Urinary bladder (tissue), 4 donors: ENCODE measurements around the gene KRTAP29-1. TPM values are rescaled to one million over a fixed set of nuclear protein-coding genes. Genes with fewer than 3 reads are reported as not detected.
"Not testable (repeated sequence)": the region's sequence is repeated elsewhere in the genome, so short reads cannot be mapped to it uniquely, and the experiment has no call there.

Experiments
- DNase-seq: peaks from one replicate; pipeline ENCODE4 v3.0.0-alpha.2; 2015; ENCODE audit errors: extremely low spot score
- H3K27ac ChIP-seq: one replicate; pipeline ENCODE4 v1.5.1; 2013; ENCODE audit warnings: low read depth, mild to moderate bottlenecking, moderate library complexity
- H3K36me3 ChIP-seq: one replicate; pipeline ENCODE4 v1.6.1; 2013; ENCODE audit warnings: mild to moderate bottlenecking, moderate library complexity; ENCODE audit not compliant: insufficient read depth
- H3K4me1 ChIP-seq: one replicate; pipeline ENCODE4 v1.6.1; 2013; ENCODE audit warnings: mild to moderate bottlenecking, moderate library complexity; ENCODE audit not compliant: insufficient read depth
- H3K4me3 ChIP-seq: one replicate; pipeline ENCODE4 v1.5.1; 2013; ENCODE audit warnings: low read depth, low read length
- WGBS: extraction: QIAGEN DNeasy Blood & Tissue Kit; methylation state at CpG from one replicate; pipeline ENCODE4 v1.1.7; 2013; 5-methylcytosine and 5-hydroxymethylcytosine counted together
- polyA plus RNA-seq: library from polyadenylated mRNA; stranded (reverse); fragments of 200-250 nt; gene quantifications from one replicate; pipeline ENCODE4 v1.2.3, GENCODE V29; 2013
- total RNA-seq: library from RNA; depleted of rRNA; stranded (reverse); fragments of >200 nt; gene quantifications from one replicate; pipeline ENCODE4 v1.2.3, GENCODE V29; 2014
- donor health status: healthy with polysubstance abuse.
- donor health status: healthy.

KRTAP29-1 gene
- total and polyA plus RNA-seq, 2 donors, result not detected

DNA sequence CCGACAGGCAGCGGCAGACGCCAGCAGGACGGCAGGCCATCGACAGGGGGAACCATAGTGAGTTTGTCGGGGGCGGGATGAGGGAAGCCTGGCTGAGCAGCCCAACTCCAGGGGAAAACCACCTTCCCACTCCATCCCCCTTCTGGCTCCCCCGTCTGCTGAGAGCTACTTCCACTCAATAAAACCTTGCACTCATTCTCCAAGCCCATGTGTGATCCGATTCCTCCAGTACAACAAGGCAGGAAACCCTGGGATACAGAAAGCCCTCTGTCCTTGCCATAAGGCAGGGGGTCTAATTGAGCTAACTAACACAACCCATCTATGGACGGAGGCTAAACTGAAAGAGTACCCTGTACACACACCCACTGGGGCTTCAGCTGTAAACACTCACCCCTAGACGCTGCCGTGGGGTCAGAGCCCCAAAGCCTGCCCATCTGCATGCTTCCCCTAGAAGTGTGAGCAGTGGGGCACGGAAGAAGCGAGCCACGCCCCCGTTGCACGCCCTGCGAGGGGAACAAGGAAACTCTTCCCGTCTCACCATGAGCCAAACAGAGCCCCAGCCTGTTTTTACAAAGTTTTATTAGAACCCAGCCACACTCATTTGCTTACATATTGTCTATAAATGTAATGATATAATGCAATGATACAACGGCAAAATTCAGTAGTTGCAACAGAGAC, 4.1 kb downstream of the KRTAP29-1 start:
- Histone ChIP-seq H3K27ac (no peak overlapping the region), H3K4me3 (no peak overlapping the region), H3K36me3 (no peaks in the 10 kb centered on the region), H3K4me1 (no peaks in the 10 kb centered on the region)
- WGBS, result 84% methylated on average over 20 of the region's 20 CpGs
- no peak for DNase-seq

DNA sequence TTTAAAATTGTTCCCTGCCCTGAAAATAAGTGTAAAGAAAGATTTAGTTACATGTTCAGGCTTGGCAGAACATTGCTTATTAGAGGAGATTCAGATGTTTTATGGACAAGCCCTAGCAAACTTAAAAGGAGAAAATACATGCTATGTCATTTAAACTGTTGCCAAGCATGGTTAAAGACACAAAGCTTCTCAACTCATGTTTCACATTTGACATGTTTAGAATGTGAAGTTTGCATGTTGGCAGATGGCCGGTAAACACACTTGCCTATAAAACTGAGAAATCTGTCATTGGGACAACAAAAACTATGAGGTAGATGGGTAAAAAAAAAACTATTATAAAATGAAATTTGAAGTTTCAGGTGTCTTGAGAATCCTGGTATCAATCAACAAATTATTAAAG, 5.8 kb downstream of the KRTAP29-1 start:
- Histone ChIP-seq H3K27ac (no peak overlapping the region), H3K4me3 (no peak overlapping the region), H3K36me3 (no peaks in the 10 kb centered on the region), H3K4me1 (no peaks in the 10 kb centered on the region)
- WGBS, result 20% methylated on average over 1 of the region's 1 CpG
- DNase-seq, result peak; percentile 50

DNA sequence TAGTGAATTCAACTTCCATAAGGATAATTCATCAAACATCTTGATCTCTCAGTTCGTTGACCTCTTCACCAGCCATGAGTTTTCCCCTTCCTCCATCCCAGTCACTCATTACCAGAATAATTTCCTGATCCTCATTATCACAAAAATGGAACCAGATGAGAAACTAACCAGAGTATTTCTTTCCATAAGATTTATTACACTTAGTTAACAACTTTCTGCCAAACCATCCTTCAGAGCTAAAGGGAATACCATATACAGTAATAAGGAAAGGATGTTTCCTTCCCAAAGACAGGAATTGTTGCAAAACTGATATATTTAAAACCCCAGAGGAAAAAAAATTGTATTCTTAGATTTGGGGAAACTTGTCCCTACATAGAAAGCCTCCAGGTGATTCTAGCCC, 8.6 kb downstream of the KRTAP29-1 start:
- Histone ChIP-seq H3K27ac (no peak overlapping the region), H3K4me1 (no peaks in the 10 kb centered on the region), H3K36me3 (no peaks in the 10 kb centered on the region), H3K4me3 (no peak overlapping the region)
- DNase-seq, result no peak
- WGBS, result 75% methylated on average over 1 of the region's 1 CpG

DNA sequence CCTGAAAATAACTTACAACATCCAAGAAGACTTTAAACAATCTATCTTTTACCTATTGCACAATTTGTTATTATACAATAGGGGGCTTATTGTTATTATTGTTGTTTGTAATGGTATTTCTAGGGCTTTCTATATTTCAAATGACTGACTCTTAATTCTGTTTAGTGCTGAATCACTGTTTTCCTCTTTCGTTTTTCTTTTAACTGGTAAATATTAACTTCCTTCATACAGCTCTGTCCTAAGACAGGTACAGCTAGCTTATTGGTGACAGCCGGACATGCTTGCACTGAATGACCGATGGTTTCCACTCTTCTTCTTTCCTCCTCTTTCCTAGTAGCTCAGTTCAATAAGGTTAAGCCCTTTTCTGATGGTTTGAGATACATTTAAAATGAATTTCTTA, 15.6 kb downstream of the KRTAP29-1 start:
- WGBS, result 86% methylated on average over 3 of the region's 3 CpGs

DNA sequence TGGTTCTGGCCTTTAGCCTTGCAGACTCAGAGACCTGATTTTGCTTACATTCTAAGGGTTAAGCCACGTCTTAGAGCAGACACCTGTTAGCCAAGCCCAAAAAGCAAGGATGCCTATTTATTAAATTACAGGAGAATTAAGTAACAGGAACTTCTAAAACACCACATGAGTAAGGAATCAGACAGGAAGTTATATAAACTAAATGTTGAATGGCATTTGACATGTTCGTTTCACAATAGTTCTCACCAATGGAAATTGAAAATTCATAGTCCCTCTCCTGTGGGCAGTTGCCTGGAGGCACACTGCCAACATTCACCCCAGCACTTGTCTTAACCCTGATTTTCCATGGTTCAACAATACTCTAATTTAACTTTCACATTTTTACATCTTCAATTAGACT, 18.1 kb downstream of the KRTAP29-1 start:
- H3K36me3 ChIP-seq, result no peaks in the 10 kb centered on the region
- 57% methylated on average over 2 of the region's 2 CpGs for WGBS
- H3K4me1 ChIP-seq, result peaks cover 1% of the 10 kb centered on the region
- DNase-seq, result no peak
- no peak overlapping the region for H3K27ac ChIP-seq
- H3K4me3 ChIP-seq, result no peak overlapping the region

More for the DNA sequence above, 15.6 kb downstream of the KRTAP29-1 start:
- H3K4me3 ChIP-seq, result no peak overlapping the region
- peaks cover 1% of the 10 kb centered on the region for H3K4me1 ChIP-seq
- no peak overlapping the region for H3K27ac ChIP-seq
- no peak for DNase-seq
- H3K36me3 ChIP-seq, result no peaks in the 10 kb centered on the region

DNA sequence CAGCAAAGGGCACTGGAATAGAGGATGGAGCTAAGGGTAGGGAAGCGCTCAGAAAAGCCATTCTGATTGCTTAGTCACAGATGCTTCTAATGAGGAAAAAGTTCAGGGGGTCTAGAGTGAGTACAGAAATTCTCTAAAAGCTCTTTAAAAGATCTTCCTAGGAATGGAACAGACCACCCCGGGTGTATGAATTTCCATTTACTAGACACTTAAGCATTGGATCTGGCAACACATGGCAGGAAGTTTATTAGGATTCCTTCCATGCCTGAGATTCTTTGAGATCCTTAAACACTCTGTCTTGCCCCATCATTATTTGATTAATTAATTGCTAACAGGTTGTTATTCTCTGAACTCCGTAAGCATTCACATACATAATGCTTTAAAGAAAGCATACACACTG, 18.6 kb downstream of the KRTAP29-1 start:
- WGBS, result 44% methylated on average over 3 of the region's 3 CpGs

DNA sequence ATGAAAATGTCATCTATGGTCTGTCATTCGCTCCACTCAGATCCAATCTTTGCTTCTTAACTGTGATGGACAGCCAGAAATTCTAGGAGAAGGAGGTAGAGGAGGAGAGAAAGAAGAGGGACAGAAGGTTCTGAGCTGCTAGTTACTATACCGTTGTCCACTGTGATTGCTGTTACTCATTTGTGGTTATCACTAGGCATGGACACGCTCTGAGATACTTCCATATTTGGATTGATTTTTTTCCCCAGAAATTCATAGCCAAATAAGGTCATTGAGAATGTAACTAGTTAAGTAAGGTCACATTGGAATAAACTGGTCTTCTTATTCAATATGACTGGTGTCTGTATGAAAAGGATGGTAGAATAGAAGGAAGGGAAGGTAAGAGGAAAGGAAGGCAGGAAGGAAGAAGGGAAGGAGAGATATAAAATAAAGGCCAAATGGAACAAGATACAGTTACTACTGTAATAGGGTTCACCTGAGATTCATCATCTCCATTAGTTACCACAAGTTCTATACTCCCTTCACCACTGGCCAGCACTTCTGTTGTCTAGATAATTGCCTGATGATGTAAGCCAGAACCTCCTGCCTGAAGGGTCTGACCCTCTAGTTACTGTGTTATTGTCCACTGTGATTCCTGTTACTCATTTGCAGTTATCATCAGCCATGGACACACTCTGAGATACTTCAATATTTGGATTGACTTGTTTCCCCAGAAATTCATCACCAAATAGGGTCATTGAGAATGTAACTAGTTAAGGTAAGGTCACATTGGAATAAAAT, 24.3 kb downstream of the KRTAP29-1 start:
- 86% methylated on average over 3 of the region's 3 CpGs for WGBS
- Histone ChIP-seq H3K4me3 (no peak overlapping the region), H3K36me3 (no peaks in the 10 kb centered on the region), H3K4me1 (no peaks in the 10 kb centered on the region), H3K27ac (no peak overlapping the region)
- no peak for DNase-seq

More for the DNA sequence above, 18.6 kb downstream of the KRTAP29-1 start:
- no peak overlapping the region for H3K27ac ChIP-seq
- no peak overlapping the region for H3K4me3 ChIP-seq
- no peaks in the 10 kb centered on the region for H3K36me3 ChIP-seq
- H3K4me1 ChIP-seq, result peaks cover 1% of the 10 kb centered on the region
- no peak for DNase-seq

DNA sequence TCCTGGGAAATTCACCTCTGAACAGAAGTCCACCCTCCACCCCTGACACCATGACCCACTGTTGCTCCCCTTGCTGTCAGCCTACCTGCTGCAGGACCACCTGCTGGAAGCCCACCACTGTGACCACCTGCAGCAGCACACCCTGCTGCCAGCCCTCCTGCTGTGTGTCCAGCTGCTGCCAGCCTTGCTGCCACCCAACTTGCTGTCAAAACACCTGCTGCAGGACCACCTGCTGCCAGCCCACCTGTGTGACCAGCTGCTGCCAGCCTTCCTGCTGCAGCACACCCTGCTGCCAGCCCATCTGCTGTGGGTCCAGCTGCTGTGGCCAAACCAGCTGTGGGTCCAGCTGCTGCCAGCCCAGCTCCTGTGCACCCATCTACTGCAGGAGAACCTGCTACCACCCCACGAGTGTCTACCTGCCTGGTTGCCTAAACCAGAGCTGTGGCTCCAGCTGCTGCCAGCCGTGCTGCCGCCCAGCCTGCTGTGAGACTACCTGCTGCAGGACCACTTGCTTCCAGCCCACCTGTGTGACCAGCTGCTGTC, 26.9 kb downstream of the KRTAP29-1 start, which contains the start of gene KRTAP9-7:
Gene KRTAP9-7 (plus strand): TSS at position 51 of the 543 bp plus-strand sequence. CDS start 0 bp downstream, at position 51.
- H3K4me1 ChIP-seq, H3K4me3 ChIP-seq, H3K36me3 ChIP-seq, H3K27ac ChIP-seq, DNase-seq: not testable (repeated sequence)
- WGBS, result 78% methylated on average over 3 of the region's 3 CpGs

DNA sequence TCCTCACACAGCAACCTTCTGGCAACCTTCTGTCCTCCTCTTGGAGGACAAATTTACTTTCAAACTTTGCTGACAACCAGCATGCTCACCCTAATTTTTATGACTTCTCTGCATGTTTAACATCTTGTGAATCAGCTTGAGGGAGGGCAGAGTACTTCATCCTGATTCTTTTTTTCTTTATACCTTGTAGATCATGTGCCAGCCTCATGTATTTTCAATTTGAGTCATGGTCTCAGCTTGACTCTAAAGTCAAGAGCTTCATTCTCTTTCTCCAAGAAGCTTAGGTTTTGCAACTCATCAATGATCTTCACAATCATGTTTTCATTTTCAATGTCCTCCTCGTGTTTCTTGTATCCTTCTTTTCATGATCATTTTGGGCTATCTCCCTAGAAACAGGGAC, 30.8 kb downstream of the KRTAP29-1 start:
- H3K4me1 ChIP-seq, result no peaks in the 10 kb centered on the region
- WGBS, result 36% methylated on average over 1 of the region's 1 CpG
- no peaks in the 10 kb centered on the region for H3K36me3 ChIP-seq
- H3K4me3 ChIP-seq, result no peak overlapping the region
- DNase-seq, result no peak
- no peak overlapping the region for H3K27ac ChIP-seq

DNA sequence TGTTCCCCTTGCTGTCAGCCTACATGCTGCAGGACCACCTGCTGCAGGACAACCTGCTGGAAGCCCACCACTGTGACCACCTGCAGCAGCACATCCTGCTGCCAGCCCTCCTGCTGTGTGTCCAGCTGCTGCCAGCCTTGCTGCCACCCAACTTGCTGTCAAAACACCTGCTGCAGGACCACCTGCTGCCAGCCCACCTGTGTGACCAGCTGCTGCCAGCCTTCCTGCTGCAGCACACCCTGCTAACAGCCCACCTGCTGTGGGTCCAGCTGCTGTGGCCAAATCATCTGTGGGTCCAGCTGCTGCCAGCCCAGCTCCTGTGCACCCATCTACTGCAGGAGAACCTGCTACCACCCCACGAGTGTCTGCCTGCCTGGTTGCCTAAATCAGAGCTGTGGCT, 31.3 kb downstream of the KRTAP29-1 start:
- not testable (repeated sequence) for H3K36me3 ChIP-seq, DNase-seq, H3K4me3 ChIP-seq, H3K27ac ChIP-seq, H3K4me1 ChIP-seq
- 59% methylated on average over 1 of the region's 1 CpG for WGBS

DNA sequence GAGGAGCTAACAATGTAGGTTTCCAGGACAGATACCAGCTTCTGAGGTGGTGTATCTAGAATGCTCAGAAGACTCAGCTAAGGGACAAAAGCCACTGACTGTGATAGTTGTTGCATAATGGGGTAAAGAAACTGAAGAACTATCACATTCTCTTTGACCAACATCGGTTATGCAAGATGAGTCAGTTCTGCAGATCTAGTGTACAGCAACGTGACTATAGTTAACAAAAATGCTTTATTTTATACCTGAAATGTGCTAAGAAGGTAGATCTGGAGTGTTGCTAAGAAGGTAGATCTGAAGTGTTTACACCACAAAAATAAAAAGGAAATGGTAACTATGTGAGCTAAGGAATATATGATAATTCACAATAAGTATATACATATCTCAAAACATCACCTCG, 34.9 kb downstream of the KRTAP29-1 start:
- Histone ChIP-seq H3K4me1 (no peaks in the 10 kb centered on the region), H3K36me3 (no peaks in the 10 kb centered on the region), H3K27ac (no peak overlapping the region), H3K4me3 (no peak overlapping the region)
- DNase-seq, result no peak
- 87% methylated on average over 3 of the region's 3 CpGs for WGBS

DNA sequence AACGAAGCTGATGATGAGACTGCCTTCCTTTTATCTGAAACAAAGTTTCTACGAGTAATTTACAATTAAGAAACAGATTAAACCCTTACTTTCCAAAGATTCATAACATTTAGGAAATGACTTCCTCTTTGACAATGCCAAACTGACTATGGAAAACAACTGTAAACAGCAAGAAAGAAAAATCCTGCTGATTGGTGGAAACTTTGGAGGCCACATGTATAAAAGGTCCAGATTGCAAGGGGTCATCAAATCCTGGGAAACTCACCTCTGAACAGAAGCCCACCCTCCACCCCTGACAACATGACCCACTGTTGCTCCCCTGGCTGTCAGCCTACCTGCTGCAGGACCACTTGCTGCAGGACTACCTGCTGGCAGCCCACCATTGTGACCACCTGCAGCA, 37.6 kb downstream of the KRTAP29-1 start, which contains the start of gene KRTAP9-6:
Gene KRTAP9-6 (plus strand): TSS at position 301 of the 400 bp plus-strand sequence. CDS start 0 bp downstream, at position 301.
- H3K4me3 ChIP-seq, result no peak within 1 kb of the TSS
- 38% methylated on average over 2 of the region's 2 CpGs for WGBS
- H3K36me3 ChIP-seq, result no peaks in the 10 kb centered on the region
- H3K4me1 ChIP-seq, result no peaks in the 10 kb centered on the region
- DNase-seq, result no peak
- H3K27ac ChIP-seq, result no peak within 1 kb of the TSS

DNA sequence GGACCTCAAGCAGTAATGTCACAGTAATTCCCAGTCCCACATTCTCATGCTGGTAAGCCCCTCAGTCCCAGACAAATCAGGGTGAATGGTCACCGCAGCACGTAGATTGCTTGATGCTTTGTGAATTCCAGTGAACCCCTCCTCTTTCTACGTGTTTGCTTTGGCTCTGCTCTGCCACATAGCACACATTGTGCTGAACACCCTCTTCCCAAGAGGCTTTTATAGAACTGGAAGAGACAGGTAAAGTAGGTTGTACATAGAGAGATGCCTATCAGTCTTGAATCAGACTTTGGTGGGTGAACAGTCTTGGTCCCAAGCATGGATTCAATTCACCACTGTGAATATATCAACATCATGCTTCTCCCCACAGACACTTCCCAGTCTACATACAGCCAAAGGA, 38.1 kb downstream of the KRTAP29-1 start:
- no peaks in the 10 kb centered on the region for H3K4me1 ChIP-seq
- 69% methylated on average over 3 of the region's 3 CpGs for WGBS
- DNase-seq, result peak; percentile 10
- H3K27ac ChIP-seq, result no peak overlapping the region
- H3K4me3 ChIP-seq, result no peak overlapping the region
- H3K36me3 ChIP-seq, result no peaks in the 10 kb centered on the region

DNA sequence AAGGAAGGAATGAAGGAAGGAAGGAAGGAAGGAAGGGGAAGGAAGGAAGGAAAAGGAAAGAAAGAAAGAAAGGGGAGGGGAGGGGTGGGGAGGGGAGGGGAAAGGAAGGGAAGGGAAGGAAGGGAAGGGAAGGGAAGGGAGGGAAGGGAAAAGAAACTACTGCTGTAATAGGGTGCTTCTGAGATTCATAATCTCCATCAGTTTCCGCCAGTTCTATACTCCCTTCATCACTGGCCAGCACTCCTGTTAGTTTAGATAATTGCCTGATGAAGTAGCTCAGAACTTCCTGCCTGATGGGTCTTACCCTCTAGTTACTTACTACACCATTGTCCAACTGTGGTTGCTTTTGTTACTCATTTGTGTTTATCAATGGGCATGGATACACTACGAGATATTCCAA, 39.4 kb downstream of the KRTAP29-1 start:
- DNase-seq, result no peak
- Histone ChIP-seq H3K4me1 (no peaks in the 10 kb centered on the region), H3K4me3 (no peak overlapping the region), H3K27ac (no peak overlapping the region), H3K36me3 (no peaks in the 10 kb centered on the region)
- 83% methylated on average over 2 of the region's 2 CpGs for WGBS
